Activated CD4-positive, alpha-beta memory T cell treated with anti-CD3 and anti-CD28 coated beads for 36 hours (primary cell): ENCODE data around the gene HRAS. TPM values are rescaled to one million over a fixed set of nuclear protein-coding genes. Genes with fewer than 3 reads are reported as not detected.

ENCODE experiments used
- CTCF ChIA-PET: fragments of 350-600 bp; sonication (Branson Sonifier 250); formaldehyde crosslinking; loops from one replicate; lab custom pipeline; 2021; ENCODE audit warnings: antibody characterized with exemption, inconsistent platforms; lab: Charles Lee
- POLR2A ChIA-PET: fragments of 350-600 bp; sonication (Branson Sonifier 250); formaldehyde crosslinking; loops from one replicate; lab custom pipeline; 2021; ENCODE audit warnings: antibody characterized with exemption; lab: Charles Lee
- DNase-seq: peaks from one replicate; pipeline ENCODE4 v3.0.0-alpha.2; 2020
- H3K27ac Mint-ChIP-seq: one replicate; pipeline ENCODE4 v1.8.0; 2021; ENCODE audit warnings: mixed read lengths
- H3K27me3 Mint-ChIP-seq: one replicate; pipeline ENCODE4 v1.8.0; 2021; ENCODE audit warnings: mixed read lengths
- H3K36me3 Mint-ChIP-seq: one replicate; pipeline ENCODE4 v1.8.0; 2021; ENCODE audit warnings: mixed read lengths
- H3K4me1 Mint-ChIP-seq: one replicate; pipeline ENCODE4 v1.8.0; 2021; ENCODE audit warnings: low read depth, mixed read lengths
- H3K4me3 Mint-ChIP-seq: one replicate; pipeline ENCODE4 v1.8.0; 2021; ENCODE audit warnings: mild to moderate bottlenecking, mixed read lengths
- H3K9me3 Mint-ChIP-seq: one replicate; pipeline ENCODE4 v1.8.0; 2021; ENCODE audit warnings: mixed read lengths
- intact Hi-C: fragments of 100-400 bp; cut with micrococcal nuclease; formaldehyde crosslinking; loops from one replicate; pipeline ENCODE4 v1.15.1; 2023
- total RNA-seq, 2 experiments: library from RNA; stranded (reverse); gene quantifications; one replicate each; pipeline ENCODE4 v1.2.3, GENCODE V29; 2021

Gene HRAS
- total RNA-seq, 2 experiments from 2014 or later = 39.8 to 42.0 TPM

DNA sequence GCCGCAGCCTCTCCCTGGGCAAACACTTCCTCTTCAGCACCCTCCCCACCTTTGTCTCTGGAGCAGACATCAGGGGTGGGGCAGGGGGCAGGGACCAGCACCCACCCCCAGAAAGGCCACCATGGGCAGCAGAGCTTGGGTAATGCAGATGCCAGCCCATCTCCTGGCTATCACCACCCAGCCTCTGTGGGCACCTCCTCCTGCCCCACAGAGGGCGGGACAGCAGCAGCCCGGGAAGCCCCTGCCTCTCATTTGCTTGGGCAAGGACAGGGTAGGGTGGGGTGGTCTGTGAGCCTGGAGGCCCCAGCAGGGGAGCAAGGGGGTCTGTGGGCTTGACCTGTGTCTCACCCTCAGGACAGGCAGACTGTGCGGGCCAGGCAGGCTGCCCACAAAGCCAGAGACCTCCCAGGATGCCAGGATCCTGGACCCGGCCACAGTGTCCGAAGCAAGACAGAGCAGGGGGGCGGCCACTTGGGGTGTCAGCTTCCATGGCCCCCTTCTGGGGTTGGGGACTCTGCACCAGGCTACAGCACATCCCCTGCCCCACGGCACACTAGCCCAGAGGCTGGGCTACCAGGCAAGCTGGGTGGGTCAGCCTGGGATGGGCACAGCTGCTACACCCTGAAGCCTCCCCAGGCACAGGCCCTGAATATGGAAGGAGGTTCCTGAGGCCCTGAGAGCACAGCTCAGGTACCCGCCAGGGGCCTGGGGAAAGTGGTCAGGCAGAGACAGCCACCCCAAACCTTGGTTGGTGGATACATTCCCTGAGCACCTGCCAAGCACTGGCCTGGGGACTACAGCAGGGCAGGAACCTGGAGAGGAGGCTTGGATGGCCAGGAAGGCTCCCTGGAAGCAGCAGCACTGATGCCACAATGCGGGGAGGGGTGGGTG, 32.8 kb downstream of the HRAS start:
- Mint-ChIP-seq H3K4me1 (peaks cover 21% of the 10 kb centered on the region), H3K36me3 (peaks cover 24% of the 10 kb centered on the region), H3K9me3 (no peaks in the 10 kb centered on the region), H3K27me3 (no peaks in the 10 kb centered on the region), H3K27ac (no peak overlapping the region), H3K4me3 (no peak overlapping the region)
- intact Hi-C loops = no loop called here
- CTCF ChIA-PET = interaction anchor here (2.3 kb wide), 1 partner anchor 54 kb away, joined by 9 read pairs; no protein-coding TSS in a partner anchor
- POLR2A ChIA-PET = interaction anchor here (1.2 kb wide), 1 partner anchor 54 kb away, joined by 3 read pairs; no protein-coding TSS in a partner anchor
- DNase-seq = no peak

DNA sequence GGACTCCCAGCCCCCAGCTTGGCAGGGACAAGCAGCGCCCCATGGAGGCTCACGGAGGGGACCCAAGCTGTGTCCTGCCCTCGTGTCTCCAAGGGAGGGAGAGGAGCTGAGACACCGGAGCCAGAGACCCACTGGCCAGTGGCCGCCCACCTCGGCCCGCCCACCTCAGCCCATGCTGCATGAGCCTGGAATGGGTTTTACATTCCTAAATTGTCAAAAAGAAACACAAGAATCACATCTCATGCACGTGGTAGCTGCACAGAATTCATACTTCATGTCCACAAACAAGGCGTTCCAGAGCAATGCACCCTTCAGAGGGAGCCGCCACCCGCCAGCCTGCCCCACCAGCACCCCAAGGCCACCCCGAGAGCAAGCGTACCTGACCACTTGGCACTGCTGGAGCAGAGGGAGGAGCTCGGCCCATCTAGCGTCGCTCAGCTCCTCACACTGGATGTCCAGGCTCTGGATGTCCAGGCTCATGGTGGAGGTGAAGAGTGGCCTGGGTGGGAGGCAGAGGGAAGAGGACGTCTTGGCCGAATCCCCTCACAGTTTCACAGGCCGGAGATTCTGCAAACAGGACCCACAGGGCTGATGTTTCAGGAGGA, 33.6 kb downstream of the HRAS start:
- H3K36me3 Mint-ChIP-seq = peaks cover 32% of the 10 kb centered on the region
- H3K4me3 Mint-ChIP-seq = no peak overlapping the region
- H3K27me3 Mint-ChIP-seq = no peaks in the 10 kb centered on the region
- peaks cover 26% of the 10 kb centered on the region for H3K4me1 Mint-ChIP-seq
- intact Hi-C loops = no loop called here
- H3K9me3 Mint-ChIP-seq = no peaks in the 10 kb centered on the region
- no peak for DNase-seq
- CTCF ChIA-PET = interaction anchor here (2.3 kb wide), 1 partner anchor 53 kb away, joined by 9 read pairs; no protein-coding TSS in a partner anchor
- no peak overlapping the region for H3K27ac Mint-ChIP-seq
- POLR2A ChIA-PET = interaction anchor here (1.2 kb wide), 1 partner anchor 53 kb away, joined by 3 read pairs; no protein-coding TSS in a partner anchor

- ChIA-PET POLR2A (interaction anchor here (1.2 kb wide), 1 partner anchor 52 kb away, joined by 3 read pairs; no protein-coding TSS in a partner anchor), CTCF (interaction anchor here (2.3 kb wide), 1 partner anchor 53 kb away, joined by 9 read pairs; no protein-coding TSS in a partner anchor)
- H3K4me1 Mint-ChIP-seq = peaks cover 26% of the 10 kb centered on the region
- no peaks in the 10 kb centered on the region for H3K9me3 Mint-ChIP-seq
- H3K27me3 Mint-ChIP-seq = no peaks in the 10 kb centered on the region
- intact Hi-C loops = no loop called here
- no peak for DNase-seq
- H3K27ac Mint-ChIP-seq = no peak overlapping the region
- H3K36me3 Mint-ChIP-seq = peaks cover 34% of the 10 kb centered on the region
- no peak overlapping the region for H3K4me3 Mint-ChIP-seq
These were observed 34.2 kb downstream of the HRAS start for GRCh38 chr11:501001-501682.

GRCh38 chr11:499201-500076, 35.9 kb downstream of the HRAS start:
- Mint-ChIP-seq H3K9me3 (no peaks in the 10 kb centered on the region), H3K4me1 (peaks cover 12% of the 10 kb centered on the region), H3K36me3 (peaks cover 41% of the 10 kb centered on the region), H3K27me3 (no peaks in the 10 kb centered on the region), H3K4me3 (no peak overlapping the region), H3K27ac (no peak overlapping the region)
- intact Hi-C loops = no loop called here
- CTCF ChIA-PET = no interaction called here
- DNase-seq = no peak
- POLR2A ChIA-PET = no interaction called here

DNA sequence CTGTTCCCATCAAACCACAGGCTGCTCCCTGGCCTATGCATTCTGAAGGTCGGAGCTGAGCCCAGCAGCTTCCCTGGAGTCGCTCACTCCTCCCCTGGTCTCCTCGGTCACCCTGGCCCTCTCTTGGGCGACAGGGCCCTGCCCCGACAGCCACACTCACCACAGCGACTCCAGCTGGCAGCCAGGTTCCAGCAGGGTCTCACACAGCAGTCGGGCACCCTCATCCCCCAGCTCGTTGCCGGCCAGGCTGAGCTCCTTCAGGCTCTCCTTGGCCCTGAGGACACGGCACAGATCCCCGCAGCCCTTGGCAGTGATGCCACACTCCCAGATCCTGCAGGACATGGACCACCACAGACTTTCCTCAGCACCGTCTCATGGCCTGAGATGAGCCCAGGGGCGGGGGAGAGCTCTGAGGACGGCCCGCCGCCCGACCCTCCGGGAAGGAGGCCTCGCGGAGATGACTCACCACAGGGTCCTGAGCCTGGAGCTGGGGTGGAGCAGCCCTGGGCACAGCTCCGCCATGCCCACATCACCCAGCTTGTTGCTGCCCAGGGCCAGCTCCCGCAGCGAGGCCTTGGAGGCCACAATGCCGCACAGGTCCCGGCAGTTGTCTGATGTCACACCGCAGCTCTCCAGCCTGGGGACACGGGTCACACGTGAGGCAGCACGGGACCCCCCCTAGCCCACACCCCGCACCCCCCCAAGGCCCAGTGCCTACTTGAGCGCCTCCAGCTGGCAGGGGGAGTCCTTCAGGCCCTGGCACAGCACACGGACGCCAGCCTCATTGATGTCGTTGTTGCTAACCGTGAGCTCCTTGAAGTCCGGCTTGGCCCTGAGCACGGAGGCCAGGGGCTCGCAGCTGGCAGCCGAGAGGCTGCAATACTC, 36.8 kb downstream of the HRAS start:
- POLR2A ChIA-PET = no interaction called here
- Mint-ChIP-seq H3K4me1 (peaks cover 8% of the 10 kb centered on the region), H3K4me3 (no peak overlapping the region), H3K27me3 (no peaks in the 10 kb centered on the region), H3K27ac (no peak overlapping the region), H3K9me3 (no peaks in the 10 kb centered on the region), H3K36me3 (peaks cover 42% of the 10 kb centered on the region)
- intact Hi-C loops = no loop called here
- CTCF ChIA-PET = no interaction called here
- DNase-seq = no peak

DNA sequence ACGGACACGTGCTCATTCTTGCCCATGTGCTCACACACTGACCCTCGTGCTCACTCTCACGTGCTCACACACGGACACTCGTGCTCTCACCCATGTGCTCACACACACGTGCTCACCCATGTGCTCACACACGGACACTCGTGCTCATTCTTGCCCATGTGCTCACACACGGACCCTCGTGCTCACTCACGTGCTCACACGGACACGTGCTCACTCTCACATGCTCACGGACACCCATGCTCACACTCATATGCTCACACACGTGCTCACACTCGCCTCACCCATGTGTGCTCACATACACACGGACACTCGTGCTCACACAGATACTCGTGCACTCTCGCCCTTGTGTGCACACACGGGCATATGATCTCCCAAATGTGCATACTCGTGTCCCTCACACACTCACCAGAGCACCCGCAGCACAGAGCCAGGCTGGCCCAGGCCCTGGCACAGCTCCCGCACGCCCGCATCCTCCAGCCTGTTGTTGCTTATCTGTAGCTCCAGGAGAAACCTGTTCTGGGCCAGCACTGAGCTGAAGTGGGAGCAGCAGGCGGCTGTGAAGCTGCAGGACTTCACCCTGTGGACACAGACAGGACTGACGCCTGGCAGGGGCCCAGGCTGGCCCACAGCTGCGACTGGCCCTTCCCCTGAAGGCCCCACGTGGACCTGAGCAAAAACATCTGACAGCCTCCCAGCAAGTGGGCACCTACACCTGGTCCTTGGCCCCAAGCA, 37.6 kb downstream of the HRAS start:
- H3K4me3 Mint-ChIP-seq = no peak overlapping the region
- peaks cover 5% of the 10 kb centered on the region for H3K4me1 Mint-ChIP-seq
- intact Hi-C loops = no loop called here
- no peaks in the 10 kb centered on the region for H3K27me3 Mint-ChIP-seq
- no peaks in the 10 kb centered on the region for H3K9me3 Mint-ChIP-seq
- H3K36me3 Mint-ChIP-seq = peaks cover 42% of the 10 kb centered on the region
- no peak overlapping the region for H3K27ac Mint-ChIP-seq
- ChIA-PET POLR2A (no interaction called here), CTCF (no interaction called here)
- no peak for DNase-seq

- no peak for DNase-seq
- intact Hi-C loops = no loop called here
- CTCF ChIA-PET = no interaction called here
- Mint-ChIP-seq H3K36me3 (peaks cover 42% of the 10 kb centered on the region), H3K4me1 (peaks cover 5% of the 10 kb centered on the region), H3K27me3 (no peaks in the 10 kb centered on the region), H3K4me3 (no peak overlapping the region), H3K27ac (no peak overlapping the region), H3K9me3 (no peaks in the 10 kb centered on the region)
- POLR2A ChIA-PET = no interaction called here
These were observed 38.4 kb downstream of the HRAS start for GRCh38 chr11:496834-497564.

DNA sequence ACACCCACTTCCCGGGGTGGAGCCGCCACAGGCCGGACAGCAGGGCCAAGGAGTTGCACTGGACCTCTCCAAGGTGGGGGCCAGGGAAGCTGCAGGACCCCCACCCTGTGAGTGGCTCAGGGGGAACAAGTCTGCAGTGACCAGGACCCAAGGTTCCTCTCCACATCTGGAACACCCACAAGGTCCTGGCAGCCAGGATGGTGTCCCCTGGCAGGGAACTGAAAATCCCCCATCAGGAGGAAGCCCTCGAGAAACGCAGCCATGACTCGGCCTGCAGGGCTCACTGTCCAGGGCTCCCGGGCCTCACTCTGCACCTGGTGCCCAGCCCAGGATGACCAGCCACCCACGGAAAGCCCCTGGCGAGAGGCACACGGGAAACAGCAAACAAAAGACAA, 39.8 kb downstream of the HRAS start:
- Mint-ChIP-seq H3K4me3 (no peak overlapping the region), H3K36me3 (peaks cover 40% of the 10 kb centered on the region), H3K27me3 (no peaks in the 10 kb centered on the region), H3K27ac (no peak overlapping the region), H3K9me3 (no peaks in the 10 kb centered on the region), H3K4me1 (peaks cover 5% of the 10 kb centered on the region)
- CTCF ChIA-PET = no interaction called here
- no peak for DNase-seq
- POLR2A ChIA-PET = no interaction called here
- intact Hi-C loops = no loop called here

DNA sequence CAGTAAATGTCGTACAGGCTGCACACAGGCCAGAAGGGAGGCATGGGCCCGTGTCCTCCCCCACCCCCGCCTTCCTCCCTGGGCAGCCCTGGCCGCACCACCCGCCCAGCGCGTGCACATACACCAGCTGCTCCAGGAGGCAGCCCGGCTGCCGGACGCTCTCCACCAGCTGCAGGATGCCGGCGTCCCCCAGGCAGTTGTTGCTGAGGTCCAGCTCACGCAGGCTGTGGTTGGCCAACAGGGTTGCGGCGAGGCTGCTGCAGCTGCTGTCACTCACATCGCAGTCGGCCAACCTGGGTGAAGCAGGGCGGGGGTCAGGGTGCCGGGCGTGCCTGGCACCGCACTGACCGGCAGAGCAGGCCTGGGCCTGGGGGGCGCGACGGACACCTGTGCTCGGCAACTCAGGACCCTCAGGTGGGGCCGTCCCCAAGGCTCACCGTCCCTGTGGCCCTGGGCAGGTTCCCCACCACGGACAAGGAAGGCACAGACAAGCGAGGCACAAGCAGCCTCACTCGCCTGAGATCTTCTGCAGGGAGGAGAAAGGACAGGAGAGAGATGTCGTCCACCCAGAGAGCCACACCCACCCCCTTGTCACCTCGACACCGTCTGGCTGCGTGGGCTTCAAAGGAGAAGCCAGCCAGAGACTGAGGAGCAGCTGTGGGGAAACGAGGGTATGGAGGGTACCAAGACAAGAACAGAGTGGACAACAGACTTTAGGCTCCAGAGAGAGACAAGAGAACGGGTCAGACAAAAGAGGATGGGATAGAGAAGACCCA, 40.4 kb downstream of the HRAS start:
- Mint-ChIP-seq H3K4me3 (no peak overlapping the region), H3K36me3 (peaks cover 37% of the 10 kb centered on the region), H3K4me1 (peaks cover 5% of the 10 kb centered on the region), H3K9me3 (no peaks in the 10 kb centered on the region), H3K27ac (no peak overlapping the region), H3K27me3 (no peaks in the 10 kb centered on the region)
- CTCF ChIA-PET = no interaction called here
- POLR2A ChIA-PET = no interaction called here
- intact Hi-C loops = no loop called here
- no peak for DNase-seq
